H1 (cell line): ENCODE data around the gene TBK1.
A peak's percentile ranks its signal among the peaks of the same experiment; 100 is the strongest.

Experiments
- CEBPB ChIP-seq: IDR thresholded peaks from 2 replicates; pipeline ENCODE4 v1.6.1; 2012; ENCODE audit warnings: low read depth, low read length
- CHD2 ChIP-seq: IDR thresholded peaks from 2 replicates; pipeline ENCODE4 v1.6.1; 2012; ENCODE audit warnings: low read length, improper control_type of control experiment
- CTCF ChIP-seq, 3 experiments: IDR thresholded peaks; 1 replicate in 2 of 3; 2 replicates in 1 of 3; pipeline versions ENCODE4 v1.5.1 to v1.6.1; 2011; ENCODE audit warnings: low read length in 3 of 3, mild to moderate bottlenecking in 3 of 3, inconsistent platforms in 2 of 3, low read depth in 1 of 3, moderate library complexity in 1 of 3; ENCODE audit not compliant: insufficient read depth in 1 of 3; ENCODE audit errors: control extremely low read depth in 1 of 3
- EP300 ChIP-seq, 2 experiments: IDR thresholded peaks; 1 replicate in 1 of 2; 2 replicates in 1 of 2; pipeline ENCODE4 v1.6.1; 2011 to 2012; ENCODE audit warnings: low read depth in 2 of 2, low read length in 2 of 2, mild to moderate bottlenecking in 2 of 2, borderline replicate concordance in 1 of 2, inconsistent platforms in 1 of 2, moderate library complexity in 1 of 2
- FOSL1 ChIP-seq: IDR thresholded peaks from 2 replicates; pipeline ENCODE4 v1.6.1; 2011; ENCODE audit warnings: mild to moderate bottlenecking, low read depth, low read length, moderate library complexity; ENCODE audit not compliant: insufficient read depth
- JUN ChIP-seq: IDR thresholded peaks from 2 replicates; pipeline ENCODE4 v1.6.1; 2011; ENCODE audit warnings: low read depth, mild to moderate bottlenecking, improper control_type of control experiment, low read length
- MAFK ChIP-seq: IDR thresholded peaks from 2 replicates; pipeline ENCODE4 v1.6.1; 2012; ENCODE audit warnings: low read depth, mild to moderate bottlenecking, improper control_type of control experiment, low read length
- POLR2A ChIP-seq, 2 experiments: IDR thresholded peaks; 1 replicate in 1 of 2; 2 replicates in 1 of 2; pipeline ENCODE4 v1.6.1; 2011; ENCODE audit warnings: low read depth in 2 of 2, low read length in 2 of 2, mild to moderate bottlenecking in 2 of 2; ENCODE audit errors: control extremely low read depth in 1 of 2
- RAD21 ChIP-seq, 2 experiments: IDR thresholded peaks in 1 of 2; conservative IDR thresholded peaks in 1 of 2; 2 replicates each; pipeline ENCODE4 v1.6.1; 2011; ENCODE audit warnings: low read depth in 2 of 2, low read length in 2 of 2, improper control_type of control experiment in 1 of 2, inconsistent platforms in 1 of 2, mild to moderate bottlenecking in 1 of 2, moderate library complexity in 1 of 2
- RXRA ChIP-seq: IDR thresholded peaks from 2 replicates; pipeline ENCODE4 v1.6.1; 2011; ENCODE audit warnings: low read depth, mild to moderate bottlenecking, low read length, moderate library complexity; ENCODE audit not compliant: insufficient read depth
- TAF1 ChIP-seq: IDR thresholded peaks from 2 replicates; pipeline ENCODE4 v1.6.1; 2011; ENCODE audit warnings: mild to moderate bottlenecking, low read depth, low read length
- TF ChIP-seq, protein P1 (sequence below): IDR thresholded peaks from 2 replicates; pipeline ENCODE4 v1.6.1; 2012; ENCODE audit warnings: inconsistent platforms

DNA sequence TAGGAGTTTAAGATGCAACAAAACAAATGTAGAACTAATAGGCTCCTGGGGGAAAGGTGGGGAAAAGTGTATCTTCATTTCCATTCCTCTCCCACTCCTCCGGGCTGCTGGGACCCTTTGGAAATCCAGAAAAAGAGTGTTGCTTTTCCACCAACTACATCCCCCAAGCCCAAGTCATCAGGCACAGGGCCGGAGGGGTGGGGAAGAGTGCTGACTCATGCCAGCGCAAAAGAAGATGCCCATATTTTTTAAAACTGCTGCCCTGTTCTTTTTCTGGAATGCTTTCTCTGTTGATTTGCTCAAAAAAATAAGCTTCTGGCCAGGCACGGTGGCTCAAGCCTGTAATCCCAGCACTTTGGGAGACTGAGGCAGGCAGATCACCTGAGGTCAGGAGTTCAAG lies 70.9 kb downstream of the TBK1 start:
- TF ChIP-seq CHD2 (no peak), CTCF (IDR thresholded peaks at IDR 0.05; ENCODE audit: control extremely low read depth in 1 of 3, insufficient read depth in 1 of 3, low read depth in 1 of 3, low read length in 3 of 3) (no peak), TAF1 (no peak), POLR2A (IDR thresholded peaks at IDR 0.05; ENCODE audit: control extremely low read depth in 1 of 2, low read depth in 2 of 2, low read length in 2 of 2) (no peak), MAFK (peak; percentile 61; the same call in 1 of the 2 replicates), EP300 (IDR thresholded peaks at IDR 0.05; ENCODE audit: borderline replicate concordance in 1 of 2, low read depth in 2 of 2, low read length in 2 of 2) (no peak), RXRA (no peak), JUN (no peak), RAD21 (IDR thresholded peaks at IDR 0.05 in 1 of 2, conservative IDR thresholded peaks at IDR 0.05 in 1 of 2; ENCODE audit: low read depth in 2 of 2, low read length in 2 of 2) (no peak), CEBPB (no peak), FOSL1 (no peak)
- TF ChIP-seq, protein P1, sequence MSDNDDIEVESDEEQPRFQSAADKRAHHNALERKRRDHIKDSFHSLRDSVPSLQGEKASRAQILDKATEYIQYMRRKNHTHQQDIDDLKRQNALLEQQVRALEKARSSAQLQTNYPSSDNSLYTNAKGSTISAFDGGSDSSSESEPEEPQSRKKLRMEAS, result no peak
